Transverse colon (tissue), 4 donors: ENCODE data around the gene BPGM. TPM values are rescaled to one million over a fixed set of nuclear protein-coding genes. Genes with fewer than 3 reads are reported as not detected.

Experiments
- DNase-seq: peaks from one replicate; pipeline ENCODE4 v3.0.0-alpha.2; 2019
- H3K27ac ChIP-seq, 4 donors: fragments of 200-600 bp; sonication (generic); 2 replicates each; pipeline ENCODE4 v1.5.1; 2016 to 2018; ENCODE audit warnings: inconsistent platforms in 4 of 4
- H3K27me3 ChIP-seq: fragments of 200-600 bp; sonication (generic); 2 replicates; pipeline ENCODE4 v1.5.1; 2017; ENCODE audit warnings: inconsistent platforms
- H3K36me3 ChIP-seq, 4 donors: fragments of 200-600 bp; sonication (generic); 2 replicates each; pipeline ENCODE4 v1.5.1; 2017 to 2019; ENCODE audit warnings: inconsistent platforms in 4 of 4
- H3K4me1 ChIP-seq, 4 donors: fragments of 200-600 bp; sonication (generic); 2 replicates each; pipeline ENCODE4 v1.5.1; 2017 to 2020; ENCODE audit warnings: inconsistent platforms in 4 of 4
- H3K4me3 ChIP-seq, 4 donors: fragments of 200-600 bp; sonication (generic); 1 replicate in 1 of 4; 2 replicates in 3 of 4; pipeline versions ENCODE4 v1.5.1 to v1.6.1; 2017 to 2019; ENCODE audit warnings: inconsistent platforms in 4 of 4
- H3K9me3 ChIP-seq, 2 donors: fragments of 200-600 bp; sonication (generic); 2 replicates each; pipeline ENCODE4 v1.5.1; 2017 to 2019; ENCODE audit warnings: inconsistent platforms in 2 of 2
- CTCF ChIP-seq, 5 experiments: fragments of 200-600 bp in 3 of 5; fragments of 450-650 bp in 2 of 5; sonication (generic) in 3 of 5; IDR thresholded peaks; 1 replicate in 2 of 5; 2 replicates in 3 of 5; pipeline ENCODE4 v1.5.1; 2016 to 2017; ENCODE audit warnings: antibody characterized with exemption in 5 of 5, inconsistent platforms in 3 of 5, mild to moderate bottlenecking in 2 of 5, moderate library complexity in 1 of 5
- EP300 ChIP-seq: sonication (generic); formaldehyde crosslinking; IDR thresholded peaks from one replicate; pipeline ENCODE4 v1.6.1; 2017; ENCODE audit warnings: antibody characterized with exemption, low read depth
- POLR2A ChIP-seq: fragments of 450-650 bp; IDR thresholded peaks from one replicate; pipeline ENCODE4 v1.6.1; 2016; ENCODE audit warnings: antibody characterized with exemption, mild to moderate bottlenecking, moderate library complexity
- POLR2AphosphoS5 ChIP-seq, 3 donors: sonication (generic); formaldehyde crosslinking; IDR thresholded peaks; one replicate each; pipeline ENCODE4 v1.6.1; 2016; ENCODE audit warnings: antibody characterized with exemption in 3 of 3
- WGBS, 2 donors: methylation state at CpG; one replicate each; pipeline ENCODE4 v1.1.5; 2018; ENCODE audit warnings: low coverage in 1 of 2; 5-methylcytosine and 5-hydroxymethylcytosine counted together
- in situ Hi-C, 4 donors: fragments of 200-750 bp; cut with MboI; loops; one replicate each; pipeline versions ENCODE4 v1.15.0 to v1.15.1; 2017; ENCODE audit warnings: low sequenced_read_pairs in 3 of 4, low pct_ligation_motif_present in 1 of 4, low pct_unique_long_range_greater_than_20kb in 1 of 4
- intact Hi-C: fragments of 100-400 bp; cut with DNase I; formaldehyde crosslinking; loops from one replicate; pipeline ENCODE4 v1.15.1; 2023; ENCODE audit warnings: low total_unique reads
- total RNA-seq, 4 donors: library from RNA; depleted of rRNA; stranded (reverse); fragments of >200 nt; gene quantifications; one replicate each; pipeline ENCODE4 v1.1.0, GENCODE V29; 2016

Gene BPGM
- total RNA-seq, 4 donors from 2014 or later = 0.40 to 13.2 (median 7.2) TPM

- 80% methylated on average over 2 of the region's 2 CpGs; no CpG with 5 or more reads in 1 of the 2 donors for WGBS, 2 donors
- in situ Hi-C loops = no loop called here
- no peaks in the 10 kb centered on the region for H3K36me3 ChIP-seq
- H3K4me3 ChIP-seq = no peak overlapping the region
- peak overlapping the region; percentile 8 to 84 (median 34) for H3K27ac ChIP-seq
- H3K9me3 ChIP-seq = no peaks in the 10 kb centered on the region
- DNase-seq = no peak
- peaks cover under 1 to 29% (median 15%) of the 10 kb centered on the region in 4 donors for H3K4me1 ChIP-seq
- no peaks in the 10 kb centered on the region for H3K27me3 ChIP-seq
- TF ChIP-seq EP300 (no peak), CTCF (IDR thresholded peaks at IDR 0.05) (no peak), POLR2AphosphoS5 (IDR thresholded peaks at IDR 0.05) (no peak), POLR2A (no peak)
- intact Hi-C loops = no loop called here
Observed at GRCh38 chr7:134726581-134726980, 79.9 kb downstream of the BPGM start.

GRCh38 chr7:134727711-134728110 is 81.1 kb downstream of the BPGM start:
- TF ChIP-seq CTCF (IDR thresholded peaks at IDR 0.05) = no peak
- no peak for TF ChIP-seq POLR2A
- no peak for TF ChIP-seq POLR2AphosphoS5 (IDR thresholded peaks at IDR 0.05)
- no peak for TF ChIP-seq EP300
- Histone ChIP-seq H3K36me3 (no peaks in the 10 kb centered on the region), H3K27me3 (no peaks in the 10 kb centered on the region), H3K4me3 (no peak overlapping the region), H3K27ac (peak overlapping the region; percentile 8 to 84 (median 36)), H3K9me3 (no peaks in the 10 kb centered on the region), H3K4me1 (peaks cover 0 to 29% (median 15%) of the 10 kb centered on the region in 4 donors)
- intact Hi-C loops = loop anchor here (2.0 kb wide), 1 partner anchor 45 kb away; no protein-coding TSS in a partner anchor
- in situ Hi-C loops = no loop called here
- WGBS, 2 donors = 72 to 75% methylated on average over 3 of the region's 3 CpGs
- DNase-seq = no peak

Other genes with a start within 250 kb of the BPGM start
- 10 to 100 TPM in 3 of 4 donors, 1 to 10 TPM in 1; 6.4 to 37.2 (median 19.4) TPM for gene AKR1B1, start 187.8 kb upstream of the BPGM start, total RNA-seq
- 100 to 1,000 TPM in 3 of 4 donors, 10 to 100 TPM in 1; 68.1 to 311 (median 260) TPM for gene AKR1B10, start 119.3 kb upstream of the BPGM start, total RNA-seq
- under 1 TPM in 1 of 4 donors, not detected in 3; 0.48 TPM for gene AKR1B15, start 97.7 kb upstream of the BPGM start, total RNA-seq
- 100 to 1,000 TPM; 162 to 401 (median 226) TPM for gene CALD1, start 132.8 kb downstream of the BPGM start, total RNA-seq